IMR-90 (cell line): Measurements from ENCODE around the gene OPRL1. TPM values are rescaled to one million over a fixed set of nuclear protein-coding genes. Genes with fewer than 3 reads are reported as not detected.

Source experiments
- ATAC-seq: fragments of 200-7000 bp; cut with Tn5 transposase; 2 replicates; pipeline ENCODE4 v1.9.1; 2020; ENCODE audit warnings: low read depth, mild to moderate bottlenecking, moderate library complexity
- BruUV-seq: library from RNA; stranded (reverse); fragments of 400-500 nt; replicated peaks from 2 replicates; lab custom pipeline; 2021; lab: Mats Ljungman, UMichigan
- CTCF ChIA-PET: fragments of 300-600 bp; formaldehyde crosslinking; extraction: SDS; loops from one replicate; lab custom pipeline; 2021; ENCODE audit warnings: antibody characterized with exemption; lab: Yijun Ruan, JAX
- POLR2A ChIA-PET: fragments of 300-600 bp; sonication (Branson Sonifier 250); formaldehyde crosslinking; loops from one replicate; lab custom pipeline; 2022; ENCODE audit warnings: antibody characterized with exemption; ENCODE audit not compliant: unreplicated experiment; lab: Charles Lee
- DNase-seq: peaks from one replicate; pipeline ENCODE4 v3.0.0; 2013
- H2AFZ ChIP-seq: replicated peaks from 2 replicates; pipeline ENCODE3; 2013; ENCODE audit warnings: low read length, mild to moderate bottlenecking; ENCODE audit not compliant: poor library complexity
- H2AK5ac ChIP-seq: 2 replicates; pipeline ENCODE4 v1.6.1; 2013; ENCODE audit warnings: low read depth, low read length, inconsistent platforms
- H2AK9ac ChIP-seq: replicated peaks from 2 replicates; pipeline ENCODE3; 2013; ENCODE audit warnings: mild to moderate bottlenecking, low read depth, low read length, moderate library complexity; ENCODE audit not compliant: poor library complexity
- H2BK120ac ChIP-seq: 2 replicates; pipeline ENCODE4 v1.6.1; 2013; ENCODE audit warnings: low read depth, low read length, inconsistent platforms
- H2BK15ac ChIP-seq: 3 replicates; pipeline ENCODE4 v1.6.1; 2013; ENCODE audit warnings: low read depth, low read length, inconsistent platforms
- H2BK20ac ChIP-seq: 2 replicates; pipeline ENCODE4 v1.6.1; 2013; ENCODE audit warnings: low read depth, mild to moderate bottlenecking, inconsistent platforms, low read length, moderate library complexity
- H2BK5ac ChIP-seq: 2 replicates; pipeline ENCODE4 v1.6.1; 2013; ENCODE audit warnings: mild to moderate bottlenecking, low read depth, low read length, inconsistent platforms; ENCODE audit not compliant: poor library complexity, severe bottlenecking
- H3K14ac ChIP-seq: replicated peaks from 2 replicates; pipeline ENCODE4 v1.6.1; 2013; ENCODE audit warnings: low read depth, low read length, inconsistent platforms
- H3K18ac ChIP-seq: 2 replicates; pipeline ENCODE4 v1.6.1; 2013; ENCODE audit warnings: low read depth, low read length, control low read depth
- H3K23ac ChIP-seq: 2 replicates; pipeline ENCODE4 v1.6.1; 2013; ENCODE audit warnings: low read depth, low read length, inconsistent platforms
- H3K27ac ChIP-seq: 2 replicates; pipeline ENCODE4 v1.5.1; 2013; ENCODE audit warnings: mild to moderate bottlenecking, control low read depth, low read length; ENCODE audit not compliant: insufficient read depth
- H3K27me3 ChIP-seq: 2 replicates; pipeline ENCODE4 v1.6.1; 2013; ENCODE audit warnings: low read length; ENCODE audit not compliant: control insufficient read depth, insufficient read depth
- H3K36me3 ChIP-seq: 2 replicates; pipeline ENCODE4 v1.6.1; 2013; ENCODE audit warnings: low read length, mixed read lengths; ENCODE audit not compliant: control insufficient read depth, insufficient read depth
- H3K4ac ChIP-seq: 2 replicates; pipeline ENCODE4 v1.6.1; 2013; ENCODE audit warnings: low read depth, low read length, inconsistent platforms
- H3K4me1 ChIP-seq: 2 replicates; pipeline ENCODE4 v1.6.1; 2013; ENCODE audit warnings: low read length, mixed read lengths; ENCODE audit not compliant: control insufficient read depth, insufficient read depth
- H3K4me2 ChIP-seq: 2 replicates; pipeline ENCODE4 v1.6.1; 2013; ENCODE audit warnings: low read depth, mild to moderate bottlenecking, control low read depth, low read length, moderate library complexity
- H3K4me3 ChIP-seq: 2 replicates; pipeline ENCODE4 v1.5.1; 2013; ENCODE audit warnings: low read depth, mild to moderate bottlenecking, control low read depth, low read length, moderate library complexity; ENCODE audit not compliant: insufficient read depth
- H3K56ac ChIP-seq: 2 replicates; pipeline ENCODE4 v1.6.1; 2013; ENCODE audit warnings: low read length, inconsistent platforms; ENCODE audit not compliant: insufficient read depth; ENCODE audit errors: extremely low read depth
- H3K79me1 ChIP-seq, 2 experiments: 2 replicates each; pipeline ENCODE4 v1.6.1; 2013; ENCODE audit warnings: low read length in 2 of 2, inconsistent platforms in 1 of 2, low read depth in 1 of 2
- H3K9ac ChIP-seq: 2 replicates; pipeline ENCODE4 v1.6.1; 2013; ENCODE audit warnings: low read depth, low read length, control low read depth
- H3K9me1 ChIP-seq: 2 replicates; pipeline ENCODE4 v1.6.1; 2013; ENCODE audit warnings: low read length, inconsistent platforms; ENCODE audit not compliant: insufficient read depth
- H3K9me3 ChIP-seq: 2 replicates; pipeline ENCODE4 v1.6.1; 2013; ENCODE audit warnings: low read length; ENCODE audit not compliant: control insufficient read depth, insufficient read depth
- H4K20me1 ChIP-seq: 2 replicates; pipeline ENCODE4 v1.6.1; 2013; ENCODE audit warnings: low read length, inconsistent platforms; ENCODE audit not compliant: insufficient read depth
- H4K5ac ChIP-seq: 2 replicates; pipeline ENCODE4 v1.6.1; 2013; ENCODE audit warnings: mild to moderate bottlenecking, low read depth, low read length, control low read depth
- H4K8ac ChIP-seq, 2 experiments: 2 replicates each; pipeline ENCODE4 v1.6.1; 2013; ENCODE audit warnings: low read depth in 2 of 2, low read length in 2 of 2, control low read depth in 1 of 2, inconsistent platforms in 1 of 2
- H4K91ac ChIP-seq: 2 replicates; pipeline ENCODE4 v1.6.1; 2013; ENCODE audit warnings: low read depth, low read length, inconsistent platforms; ENCODE audit not compliant: insufficient read depth
- CHD1 ChIP-seq: IDR thresholded peaks from 2 replicates; pipeline ENCODE4 v1.6.1; 2012; ENCODE audit warnings: low read depth, low read length, improper control_type of control experiment
- NFE2L2 ChIP-seq: fragments of 150-350 bp; IDR thresholded peaks from 2 replicates; pipeline ENCODE4 v1.6.1; 2016; ENCODE audit warnings: low read depth, mild to moderate bottlenecking, low read length
- POLR2A ChIP-seq: IDR thresholded peaks from 2 replicates; pipeline ENCODE4 v1.6.1; 2012; ENCODE audit warnings: mild to moderate bottlenecking, low read depth, low read length
- RAD21 ChIP-seq: IDR thresholded peaks from 2 replicates; pipeline ENCODE4 v1.6.1; 2012; ENCODE audit warnings: low read length, improper control_type of control experiment
- RFX5 ChIP-seq: IDR thresholded peaks from 2 replicates; pipeline ENCODE4 v1.8.0; 2012; ENCODE audit warnings: low read depth, mild to moderate bottlenecking, low read length, moderate library complexity
- SMC3 ChIP-seq: fragments of 150-350 bp; IDR thresholded peaks from 2 replicates; pipeline ENCODE4 v1.6.1; 2016; ENCODE audit warnings: low read depth, mild to moderate bottlenecking, antibody characterized with exemption, low read length, moderate library complexity
- WGBS, 2 experiments: methylation state at CpG; one replicate each; pipeline versions ENCODE4 v1.1.5 to v1.1.7; 2013; ENCODE audit warnings: missing lambda C conversion rate in 2 of 2; ENCODE audit not compliant: insufficient read length in 1 of 2; ENCODE audit errors: extremely low coverage in 2 of 2; 5-methylcytosine and 5-hydroxymethylcytosine counted together
- dilution Hi-C: fragments of 300-500 bp; cut with HindIII; formaldehyde crosslinking; loops from one replicate; pipeline ENCODE4 v1.14.3; 2018; ENCODE audit warnings: low sequenced_read_pairs; ENCODE audit not compliant: unreplicated experiment
- in situ Hi-C: fragments of 300-500 bp; cut with MboI; formaldehyde crosslinking; loops from 3 replicates; pipeline ENCODE4 v1.14.3; 2019; ENCODE audit warnings: low sequenced_read_pairs, inconsistent platforms, mixed read lengths
- intact Hi-C: fragments of 100-400 bp; cut with micrococcal nuclease; formaldehyde crosslinking; loops from 2 replicates; pipeline ENCODE4 v1.10.0; 2022
- polyA plus RNA-seq, 3 experiments: library from polyadenylated mRNA; depleted of rRNA; stranded (reverse); fragments of >200 nt; gene quantifications; 2 replicates each; pipeline ENCODE4 v1.2.3, GENCODE V29; 2012; ENCODE audit warnings: low replicate concordance in 1 of 3
- total RNA-seq: library from RNA; depleted of rRNA; stranded (reverse); fragments of >200 nt; gene quantifications from 2 replicates; pipeline ENCODE4 v1.2.3, GENCODE V29; 2012
- TF ChIP-seq, protein P1 (sequence below): conservative IDR thresholded peaks from 2 replicates; pipeline ENCODE4 v1.5.1; 2012; ENCODE audit warnings: mild to moderate bottlenecking, low read depth, low read length, improper control_type of control experiment
- TF ChIP-seq, protein P2 (sequence below): fragments of 150-350 bp; IDR thresholded peaks from 2 replicates; pipeline ENCODE4 v1.6.1; 2017; ENCODE audit warnings: mild to moderate bottlenecking, antibody characterized with exemption, low read length, low read depth

The OPRL1 gene
- total and polyA plus RNA-seq, 2 of the 4 experiments (the other 2 are of a cell fraction) = 0.36 to 1.2 TPM

DNA sequence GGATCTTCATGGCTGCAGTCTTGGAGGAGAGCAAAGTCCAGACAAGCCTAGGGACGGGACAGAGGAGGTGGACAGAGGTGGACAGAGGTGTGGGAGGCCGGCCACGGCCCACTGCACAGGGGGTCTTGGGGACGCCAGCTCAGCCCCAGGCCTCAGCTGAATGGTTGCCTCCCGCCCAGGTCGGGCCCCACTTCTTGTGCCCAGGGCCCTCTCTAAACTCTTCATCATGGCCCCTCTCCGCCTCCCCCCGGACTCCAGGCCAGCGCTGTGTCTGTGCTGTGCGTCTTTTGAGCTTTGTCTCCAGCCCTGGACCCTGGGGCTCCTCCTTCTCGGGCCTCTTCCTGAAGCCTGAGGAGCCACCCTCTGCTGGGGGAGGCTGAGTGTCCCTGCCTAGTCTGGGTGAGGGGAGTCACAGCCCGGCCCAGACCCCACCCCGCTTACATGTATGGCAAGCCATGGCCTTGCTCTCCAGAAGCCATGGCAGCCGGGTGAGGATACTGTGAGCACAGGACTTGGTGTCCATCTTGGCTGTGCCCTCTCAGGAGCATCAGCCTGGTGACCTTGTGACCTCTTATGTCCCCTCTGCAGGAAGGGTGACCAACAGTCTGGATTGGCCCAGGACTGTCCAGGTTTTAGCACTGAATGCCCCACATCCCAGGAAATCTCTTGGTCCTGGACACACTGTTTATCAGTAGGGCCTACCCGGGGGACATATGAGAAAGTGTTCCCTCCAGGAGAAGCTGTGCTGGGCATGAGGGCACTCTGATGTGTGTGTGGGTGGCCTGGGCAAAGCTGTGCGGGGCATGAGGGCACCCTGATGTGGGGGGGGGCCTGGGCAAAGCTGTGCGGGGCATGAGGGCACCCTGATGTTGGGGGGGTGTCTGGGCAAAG is 36.9 kb downstream of the OPRL1 start:
- H3K36me3 ChIP-seq = no peaks in the 10 kb centered on the region
- H2BK5ac ChIP-seq = no peak overlapping the region
- no peaks in the 10 kb centered on the region for H3K9me1 ChIP-seq
- no peak overlapping the region for H3K9ac ChIP-seq
- POLR2A ChIA-PET = no interaction called here
- DNase-seq = no peak
- no peak overlapping the region for H3K14ac ChIP-seq
- H3K79me1 ChIP-seq = no peaks in the 10 kb centered on the region
- H2AK5ac ChIP-seq = no peak overlapping the region
- H4K91ac ChIP-seq = no peak overlapping the region
- H3K4me3 ChIP-seq = no peak overlapping the region
- no peak overlapping the region for H2BK120ac ChIP-seq
- no peak overlapping the region for H4K5ac ChIP-seq
- CTCF ChIA-PET = interaction anchor here (0.7 kb wide), 1 partner anchor 579 kb away, joined by 3 read pairs; no protein-coding TSS in a partner anchor
- no peak overlapping the region for H3K56ac ChIP-seq
- H3K9me3 ChIP-seq = no peaks in the 10 kb centered on the region
- dilution Hi-C loops = no loop called here
- no peak overlapping the region for H2AFZ ChIP-seq
- H4K8ac ChIP-seq = no peak overlapping the region
- intact Hi-C loops = no loop called here
- WGBS, 2 experiments = 49% methylated on average over 3 of the region's 17 CpGs; no CpG with 5 or more reads in 1 of the 2 experiments
- TF ChIP-seq RFX5 (no peak), CHD1 (no peak), NFE2L2 (no peak), POLR2A (no peak), RAD21 (no peak), SMC3 (no peak)
- TF ChIP-seq, protein P1, sequence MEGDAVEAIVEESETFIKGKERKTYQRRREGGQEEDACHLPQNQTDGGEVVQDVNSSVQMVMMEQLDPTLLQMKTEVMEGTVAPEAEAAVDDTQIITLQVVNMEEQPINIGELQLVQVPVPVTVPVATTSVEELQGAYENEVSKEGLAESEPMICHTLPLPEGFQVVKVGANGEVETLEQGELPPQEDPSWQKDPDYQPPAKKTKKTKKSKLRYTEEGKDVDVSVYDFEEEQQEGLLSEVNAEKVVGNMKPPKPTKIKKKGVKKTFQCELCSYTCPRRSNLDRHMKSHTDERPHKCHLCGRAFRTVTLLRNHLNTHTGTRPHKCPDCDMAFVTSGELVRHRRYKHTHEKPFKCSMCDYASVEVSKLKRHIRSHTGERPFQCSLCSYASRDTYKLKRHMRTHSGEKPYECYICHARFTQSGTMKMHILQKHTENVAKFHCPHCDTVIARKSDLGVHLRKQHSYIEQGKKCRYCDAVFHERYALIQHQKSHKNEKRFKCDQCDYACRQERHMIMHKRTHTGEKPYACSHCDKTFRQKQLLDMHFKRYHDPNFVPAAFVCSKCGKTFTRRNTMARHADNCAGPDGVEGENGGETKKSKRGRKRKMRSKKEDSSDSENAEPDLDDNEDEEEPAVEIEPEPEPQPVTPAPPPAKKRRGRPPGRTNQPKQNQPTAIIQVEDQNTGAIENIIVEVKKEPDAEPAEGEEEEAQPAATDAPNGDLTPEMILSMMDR = no peak
- TF ChIP-seq, protein P2, sequence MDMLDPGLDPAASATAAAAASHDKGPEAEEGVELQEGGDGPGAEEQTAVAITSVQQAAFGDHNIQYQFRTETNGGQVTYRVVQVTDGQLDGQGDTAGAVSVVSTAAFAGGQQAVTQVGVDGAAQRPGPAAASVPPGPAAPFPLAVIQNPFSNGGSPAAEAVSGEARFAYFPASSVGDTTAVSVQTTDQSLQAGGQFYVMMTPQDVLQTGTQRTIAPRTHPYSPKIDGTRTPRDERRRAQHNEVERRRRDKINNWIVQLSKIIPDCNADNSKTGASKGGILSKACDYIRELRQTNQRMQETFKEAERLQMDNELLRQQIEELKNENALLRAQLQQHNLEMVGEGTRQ = no peak
- H2BK20ac ChIP-seq = no peak overlapping the region
- no peak overlapping the region for H2AK9ac ChIP-seq
- peaks cover 31% of the 10 kb centered on the region for H3K27me3 ChIP-seq
- BruUV-seq = no TSS peak
- H3K4ac ChIP-seq = no peak overlapping the region
- H3K18ac ChIP-seq = no peak overlapping the region
- H3K23ac ChIP-seq = no peak overlapping the region
- no peak overlapping the region for H2BK15ac ChIP-seq
- no peak overlapping the region for H3K27ac ChIP-seq
- no peaks in the 10 kb centered on the region for H3K4me1 ChIP-seq
- H3K4me2 ChIP-seq = no peak overlapping the region
- in situ Hi-C loops = no loop called here
- ATAC-seq = no peak
- H4K20me1 ChIP-seq = no peaks in the 10 kb centered on the region
